Activated B cell treated with CpG ODN at 0.5 μM for 24 hours (primary cell): Measurements from ENCODE around the gene FLOT2. TPM values are rescaled to one million over a fixed set of nuclear protein-coding genes. Genes with fewer than 3 reads are reported as not detected.

ENCODE experiments used
- ATAC-seq: fragments of 200-7000 bp; cut with Tn5 transposase; one replicate; pipeline ENCODE4 v1.10.0; 2021; ENCODE audit warnings: low read depth, mild to moderate bottlenecking, moderate library complexity
- CTCF ChIA-PET: fragments of 350-600 bp; sonication (Branson Sonifier 250); formaldehyde crosslinking; loops from one replicate; lab custom pipeline; 2021; ENCODE audit warnings: antibody characterized with exemption; lab: Charles Lee
- POLR2A ChIA-PET: fragments of 350-600 bp; sonication (Branson Sonifier 250); formaldehyde crosslinking; loops from one replicate; lab custom pipeline; 2021; ENCODE audit warnings: antibody characterized with exemption; lab: Charles Lee
- DNase-seq: peaks from one replicate; pipeline ENCODE4 v3.0.0; 2022
- H3K27ac Mint-ChIP-seq: one replicate; pipeline ENCODE4 v1.8.0; 2020; ENCODE audit warnings: mixed read lengths
- H3K27me3 Mint-ChIP-seq: one replicate; pipeline ENCODE4 v1.8.0; 2021; ENCODE audit warnings: mixed read lengths
- H3K36me3 Mint-ChIP-seq: one replicate; pipeline ENCODE4 v1.8.0; 2021; ENCODE audit warnings: low read depth, mixed read lengths
- H3K4me1 Mint-ChIP-seq: one replicate; pipeline ENCODE4 v1.8.0; 2021; ENCODE audit warnings: mixed read lengths
- H3K4me3 Mint-ChIP-seq: one replicate; pipeline ENCODE4 v1.8.0; 2020; ENCODE audit warnings: mild to moderate bottlenecking, mixed read lengths
- H3K9me3 Mint-ChIP-seq: one replicate; pipeline ENCODE4 v1.8.0; 2020; ENCODE audit warnings: mixed read lengths
- CTCF ChIP-seq: fragments of 200-600 bp; IDR thresholded peaks from one replicate; pipeline ENCODE4 v1.8.0; 2022; ENCODE audit warnings: antibody characterized with exemption, mild to moderate bottlenecking
- intact Hi-C: fragments of 100-400 bp; cut with micrococcal nuclease; formaldehyde crosslinking; loops from one replicate; pipeline ENCODE4 v1.15.1; 2024
- total RNA-seq: library from RNA; stranded (reverse); gene quantifications from 2 replicates; pipeline ENCODE4 v1.2.3, GENCODE V29; 2022

FLOT2 gene
- total RNA-seq, 1 donor from 2014 or later: 321 TPM

DNA sequence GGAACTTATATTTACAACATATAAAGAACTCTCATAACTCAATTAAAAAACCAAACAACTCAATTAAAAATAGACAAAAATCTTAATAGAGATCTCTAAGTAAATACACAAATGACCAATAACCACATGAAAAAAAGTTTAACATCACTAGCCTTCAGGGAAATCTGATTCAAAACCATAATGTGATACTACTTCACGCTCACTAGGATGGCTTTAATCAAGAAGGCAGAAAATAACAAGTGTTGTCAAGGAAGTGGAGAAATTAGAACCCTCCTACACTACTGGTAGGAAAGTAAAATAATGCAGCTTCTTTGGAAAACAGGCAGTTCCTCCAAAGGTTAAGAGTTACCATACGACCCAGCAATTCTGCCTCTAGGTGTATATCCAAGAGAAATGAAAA lies 45.4 kb upstream of the FLOT2 start:
- ATAC-seq: no peak
- intact Hi-C loops: no loop called here
- Mint-ChIP-seq H3K36me3 (peaks cover 51% of the 10 kb centered on the region), H3K4me3 (no peak overlapping the region), H3K27me3 (no peaks in the 10 kb centered on the region), H3K27ac (no peak overlapping the region), H3K9me3 (no peaks in the 10 kb centered on the region), H3K4me1 (peaks cover 84% of the 10 kb centered on the region)
- no peak for DNase-seq
- TF ChIP-seq CTCF: no peak
- CTCF ChIA-PET: interaction anchor here (0.8 to 1.3 kb wide), 2 partner anchors 11 to 22 kb away, joined by 3 to 5 read pairs; no protein-coding TSS in a partner anchor
- POLR2A ChIA-PET: no interaction called here

DNA sequence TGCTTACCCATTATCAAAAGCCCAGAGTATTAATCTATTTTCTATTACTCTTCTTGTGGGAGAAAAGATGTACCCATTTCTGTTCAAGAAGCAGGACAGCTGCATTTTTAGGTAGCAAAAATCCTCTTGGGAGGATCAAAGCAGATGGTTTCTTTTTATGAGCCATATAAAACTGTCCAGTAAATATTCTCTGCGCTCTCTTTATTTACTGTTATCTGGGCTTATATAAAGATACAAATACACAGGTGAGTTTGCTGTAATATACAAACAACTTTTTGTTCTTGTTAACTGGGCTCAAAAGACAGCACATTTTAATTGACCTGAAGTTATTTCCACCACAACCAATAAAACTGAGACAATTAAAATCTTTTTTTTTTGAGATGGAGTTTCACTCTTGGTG lies 43.7 kb upstream of the FLOT2 start:
- CTCF ChIA-PET: no interaction called here

GRCh38 chr17:28940675-28941074 lies 43.1 kb upstream of the FLOT2 start:
- ATAC-seq (no peak), DNase-seq (no peak)
- intact Hi-C loops: no loop called here
- H3K27me3 Mint-ChIP-seq: no peaks in the 10 kb centered on the region
- no peak overlapping the region for H3K27ac Mint-ChIP-seq
- no peak for TF ChIP-seq CTCF
- POLR2A ChIA-PET: interaction anchor here (0.6 to 1.5 kb wide), 3 partner anchors 9 to 1917 kb away, joined by 3 to 10 read pairs (median 3); partner anchors contain the start of gene FLOT2
- H3K4me3 Mint-ChIP-seq: no peak overlapping the region
- peaks cover 54% of the 10 kb centered on the region for H3K36me3 Mint-ChIP-seq
- CTCF ChIA-PET: no interaction called here
- H3K9me3 Mint-ChIP-seq: no peaks in the 10 kb centered on the region
- peaks cover 81% of the 10 kb centered on the region for H3K4me1 Mint-ChIP-seq

More for the DNA sequence above, 43.7 kb upstream of the FLOT2 start:
- TF ChIP-seq CTCF: no peak
- Mint-ChIP-seq H3K4me3 (no peak overlapping the region), H3K27me3 (no peaks in the 10 kb centered on the region), H3K9me3 (no peaks in the 10 kb centered on the region), H3K27ac (no peak overlapping the region), H3K4me1 (peaks cover 81% of the 10 kb centered on the region), H3K36me3 (peaks cover 53% of the 10 kb centered on the region)
- ATAC-seq (no peak), DNase-seq (no peak)
- POLR2A ChIA-PET: interaction anchor here (0.6 to 1.5 kb wide), 2 partner anchors 9 to 1916 kb away, joined by 3 to 10 read pairs; no protein-coding TSS in a partner anchor
- intact Hi-C loops: no loop called here

- ATAC-seq (no peak), DNase-seq (no peak)
- Mint-ChIP-seq H3K4me1 (peaks cover 79% of the 10 kb centered on the region), H3K27me3 (no peaks in the 10 kb centered on the region), H3K4me3 (no peak overlapping the region), H3K9me3 (no peaks in the 10 kb centered on the region), H3K36me3 (peaks cover 53% of the 10 kb centered on the region), H3K27ac (no peak overlapping the region)
- intact Hi-C loops: no loop called here
- ChIA-PET POLR2A (interaction anchor here (0.8 to 4.0 kb wide), 2 partner anchors 9 to 43 kb away, joined by 3 to 14 read pairs; partner anchors contain the start of gene FLOT2), CTCF (interaction anchor here (1.0 kb wide), 1 partner anchor 190 kb away, joined by 4 read pairs; no protein-coding TSS in a partner anchor)
- TF ChIP-seq CTCF: no peak
These were observed 42.6 kb upstream of the FLOT2 start for GRCh38 chr17:28940142-28940541.

DNA sequence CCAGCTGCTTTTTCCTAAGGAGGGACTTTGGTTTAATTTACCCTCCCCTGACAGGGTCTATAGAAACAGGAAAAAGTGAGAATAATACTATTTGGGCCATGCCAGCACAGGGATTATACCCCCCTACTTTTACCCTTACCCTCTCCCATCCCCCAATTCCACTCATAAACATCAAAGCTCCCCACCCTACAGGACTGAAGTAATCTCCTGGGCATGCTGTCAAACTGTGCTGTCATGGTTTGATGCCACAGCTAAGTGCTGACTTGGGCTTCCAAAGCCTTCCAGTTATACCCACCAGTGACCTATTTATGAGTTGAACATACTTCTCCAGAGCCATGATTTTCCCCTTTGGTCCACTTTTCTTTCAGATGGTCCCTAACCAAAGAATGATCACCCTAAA lies 41.0 kb upstream of the FLOT2 start:
- intact Hi-C loops: no loop called here
- no peaks in the 10 kb centered on the region for H3K9me3 Mint-ChIP-seq
- H3K4me3 Mint-ChIP-seq: no peak overlapping the region
- no peak overlapping the region for H3K27ac Mint-ChIP-seq
- peaks cover 55% of the 10 kb centered on the region for H3K36me3 Mint-ChIP-seq
- TF ChIP-seq CTCF: no peak
- peaks cover 74% of the 10 kb centered on the region for H3K4me1 Mint-ChIP-seq
- H3K27me3 Mint-ChIP-seq: no peaks in the 10 kb centered on the region
- ATAC-seq (no peak), DNase-seq (no peak)
- ChIA-PET CTCF (interaction anchor here (1.3 to 1.4 kb wide), 2 partner anchors 11 to 27 kb away, joined by 3 read pairs; no protein-coding TSS in a partner anchor), POLR2A (interaction anchor here (1.0 to 4.0 kb wide), 2 partner anchors 10 to 12 kb away, joined by 3 to 14 read pairs; no protein-coding TSS in a partner anchor)
